Esophagus muscularis mucosa (tissue), 4 donors: ENCODE results near the gene LRMDA. TPM values are rescaled to one million over a fixed set of nuclear protein-coding genes. Genes with fewer than 3 reads are reported as not detected.

Experiments
- DNase-seq: peaks from one replicate; pipeline ENCODE4 v3.0.0-alpha.2; 2017; ENCODE audit errors: extremely low spot score
- H3K27ac ChIP-seq, 4 donors: fragments of 200-600 bp; sonication (generic); replicated peaks in 1 of 4; 1 replicate in 3 of 4; 2 replicates in 1 of 4; pipeline ENCODE4 v1.5.1; 2016 to 2019; ENCODE audit warnings: mild to moderate bottlenecking in 1 of 4
- H3K27me3 ChIP-seq, 4 donors: fragments of 200-600 bp; sonication (generic); one replicate each; pipeline versions ENCODE4 v1.5.1 to v1.6.0; 2016 to 2019
- H3K36me3 ChIP-seq, 4 donors: fragments of 200-600 bp; sonication (generic); one replicate each; pipeline ENCODE4 v1.5.1; 2016 to 2019
- H3K4me1 ChIP-seq, 4 donors: fragments of 200-600 bp; sonication (generic); one replicate each; pipeline ENCODE4 v1.5.1; 2016 to 2019
- H3K4me3 ChIP-seq, 4 donors: fragments of 200-600 bp; sonication (generic); 1 replicate in 2 of 4; 2 replicates in 2 of 4; pipeline ENCODE4 v1.5.1; 2016 to 2019; ENCODE audit warnings: mild to moderate bottlenecking in 4 of 4, moderate library complexity in 1 of 4
- H3K9me3 ChIP-seq, 4 donors: fragments of 200-600 bp; sonication (generic); 1 replicate in 3 of 4; 2 replicates in 1 of 4; pipeline ENCODE4 v1.5.1; 2016 to 2019
- CTCF ChIP-seq, 3 experiments: fragments of 200-600 bp in 2 of 3; fragments of 450-650 bp in 1 of 3; sonication (generic) in 2 of 3; IDR thresholded peaks; one replicate each; pipeline ENCODE4 v1.5.1; 2017 to 2019; ENCODE audit warnings: antibody characterized with exemption in 3 of 3, mild to moderate bottlenecking in 2 of 3, moderate library complexity in 1 of 3
- EP300 ChIP-seq: sonication (generic); formaldehyde crosslinking; IDR thresholded peaks from one replicate; pipeline ENCODE4 v1.6.1; 2017; ENCODE audit warnings: antibody characterized with exemption
- POLR2A ChIP-seq: fragments of 450-650 bp; IDR thresholded peaks from one replicate; pipeline ENCODE4 v1.6.1; 2017; ENCODE audit warnings: antibody characterized with exemption, moderate library complexity, mild to moderate bottlenecking, low read depth
- POLR2AphosphoS5 ChIP-seq, 2 donors: sonication (generic); formaldehyde crosslinking; IDR thresholded peaks; one replicate each; pipeline ENCODE4 v1.6.1; 2017; ENCODE audit warnings: antibody characterized with exemption in 2 of 2
- WGBS: methylation state at CpG from one replicate; pipeline ENCODE4 v1.1.5; 2018; 5-methylcytosine and 5-hydroxymethylcytosine counted together
- intact Hi-C: fragments of 100-400 bp; cut with DNase I; formaldehyde crosslinking; loops from one replicate; pipeline ENCODE4 v1.15.1; 2023
- total RNA-seq, 4 donors: library from RNA; depleted of rRNA; stranded (reverse); fragments of >200 nt; gene quantifications; one replicate each; pipeline versions ENCODE4 v1.1.0 to v1.2.1, GENCODE V29; 2016

Gene LRMDA
- total RNA-seq, 4 donors from 2014 or later: 14.3 to 34.9 (median 26.5) TPM

DNA sequence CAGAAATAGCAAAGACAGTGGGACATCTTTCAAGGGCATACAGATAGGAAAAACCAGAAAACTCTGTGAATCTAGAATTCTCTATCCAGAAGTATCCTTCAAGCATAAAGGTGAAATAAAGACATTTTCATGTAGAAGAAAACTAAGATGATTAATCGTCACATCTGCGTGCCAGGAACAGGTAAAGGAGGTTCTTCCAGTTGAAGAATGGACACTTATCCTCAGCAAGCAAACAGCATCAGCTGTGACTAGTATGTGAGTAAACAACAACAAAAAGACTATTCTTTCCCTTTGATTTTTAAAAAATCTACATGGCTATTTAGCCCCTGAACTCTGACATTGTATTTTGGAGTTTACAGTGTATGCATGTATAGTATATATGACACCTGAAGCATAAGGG, 124.9 kb downstream of the LRMDA start:
- Histone ChIP-seq H3K27me3 (no peaks in the 10 kb centered on the region), H3K9me3 (peaks cover 0 to 3% (median 0%) of the 10 kb centered on the region in 4 donors), H3K4me1 (no peaks in the 10 kb centered on the region), H3K27ac (no peak overlapping the region), H3K4me3 (no peak overlapping the region), H3K36me3 (no peaks in the 10 kb centered on the region)
- 76% methylated on average over 2 of the region's 2 CpGs for WGBS
- DNase-seq: no peak
- TF ChIP-seq CTCF (IDR thresholded peaks at IDR 0.05): no peak
- TF ChIP-seq EP300: no peak
- TF ChIP-seq POLR2AphosphoS5 (IDR thresholded peaks at IDR 0.05): no peak
- TF ChIP-seq POLR2A: no peak
- intact Hi-C loops: no loop called here

GRCh38 chr10:75565286-75566251, 134.1 kb downstream of the LRMDA start:
- TF ChIP-seq POLR2A (no peak), EP300 (no peak), POLR2AphosphoS5 (IDR thresholded peaks at IDR 0.05) (no peak), CTCF (IDR thresholded peaks at IDR 0.05) (no peak)
- Histone ChIP-seq H3K9me3 (peaks cover 0 to 7% (median 2%) of the 10 kb centered on the region in 4 donors), H3K27me3 (no peaks in the 10 kb centered on the region), H3K4me3 (no peak overlapping the region), H3K4me1 (peaks cover 0 to 15% (median 8%) of the 10 kb centered on the region in 4 donors), H3K36me3 (no peaks in the 10 kb centered on the region), H3K27ac (no peak overlapping the region)
- 96% methylated on average over 5 of the region's 5 CpGs for WGBS
- no peak for DNase-seq
- intact Hi-C loops: no loop called here

DNA sequence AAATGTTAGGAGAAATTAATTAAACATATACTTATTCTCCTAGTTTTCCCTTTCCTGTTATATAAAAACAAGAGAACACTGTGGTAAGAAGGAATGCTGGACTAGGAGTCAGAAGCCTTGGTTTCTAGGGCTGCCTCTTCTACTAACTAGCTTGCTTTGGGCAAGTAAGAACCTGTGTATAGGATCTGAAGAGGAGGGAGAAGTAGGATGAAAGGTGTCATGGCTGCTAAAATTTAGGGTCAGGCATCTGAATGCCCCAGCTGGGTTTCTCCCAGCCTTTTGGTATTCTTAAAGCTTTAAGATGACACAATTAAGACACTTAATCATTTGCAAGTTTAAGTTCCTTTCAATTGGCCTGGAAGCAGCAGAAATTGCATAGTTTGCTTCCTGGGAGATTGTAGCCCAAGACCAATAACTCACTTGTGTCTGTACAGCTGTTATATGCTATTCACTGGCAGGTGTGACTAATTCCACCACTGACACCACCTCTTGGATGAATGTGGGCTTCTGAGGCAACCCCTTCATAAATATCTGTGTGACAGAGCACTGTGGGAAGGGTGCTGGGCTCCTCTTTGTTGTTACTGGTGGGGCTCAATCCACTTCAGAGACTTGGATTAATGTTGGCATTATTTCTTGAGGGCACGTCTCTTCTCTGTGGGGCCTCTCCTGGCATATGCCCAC, 137.2 kb downstream of the LRMDA start:
- no peak overlapping the region for H3K4me3 ChIP-seq
- peaks cover 0 to 15% (median 8%) of the 10 kb centered on the region in 4 donors for H3K4me1 ChIP-seq
- intact Hi-C loops: no loop called here
- no peak for DNase-seq
- 89% methylated on average over 1 of the region's 1 CpG for WGBS
- H3K27ac ChIP-seq: no peak overlapping the region
- H3K9me3 ChIP-seq: peaks cover 0 to 37% (median 24%) of the 10 kb centered on the region in 4 donors
- H3K36me3 ChIP-seq: no peaks in the 10 kb centered on the region
- TF ChIP-seq POLR2AphosphoS5 (IDR thresholded peaks at IDR 0.05) (no peak), CTCF (IDR thresholded peaks at IDR 0.05) (no peak), EP300 (no peak), POLR2A (no peak)
- H3K27me3 ChIP-seq: no peaks in the 10 kb centered on the region

DNA sequence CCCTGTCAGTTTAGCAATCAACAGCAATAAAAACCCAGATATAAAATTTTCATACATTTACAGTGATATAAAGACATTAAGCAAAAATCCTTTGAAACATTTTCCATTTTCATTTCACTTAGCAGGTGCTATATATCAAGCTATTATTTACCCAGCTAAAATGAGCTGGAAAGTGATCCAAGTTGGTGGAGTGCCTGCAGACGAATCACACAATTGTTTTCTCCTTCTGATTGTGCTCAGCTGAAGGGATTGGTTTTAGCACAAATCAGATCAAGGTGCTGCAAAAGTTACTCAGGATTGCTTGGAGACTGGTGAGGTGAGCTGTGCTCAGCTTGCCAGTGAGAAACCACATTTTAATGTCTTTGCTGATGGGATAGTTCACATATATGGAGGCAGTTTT, 138.1 kb downstream of the LRMDA start:
- H3K4me3 ChIP-seq: no peak overlapping the region
- H3K9me3 ChIP-seq: peaks cover 0 to 31% (median 22%) of the 10 kb centered on the region in 4 donors
- TF ChIP-seq CTCF (IDR thresholded peaks at IDR 0.05) (no peak), EP300 (no peak), POLR2AphosphoS5 (IDR thresholded peaks at IDR 0.05) (no peak), POLR2A (no peak)
- H3K36me3 ChIP-seq: no peaks in the 10 kb centered on the region
- intact Hi-C loops: no loop called here
- no peaks in the 10 kb centered on the region for H3K27me3 ChIP-seq
- no peak for DNase-seq
- WGBS: 38% methylated on average over 1 of the region's 1 CpG
- H3K4me1 ChIP-seq: peaks cover 0 to 15% (median 8%) of the 10 kb centered on the region in 4 donors
- no peak overlapping the region for H3K27ac ChIP-seq
